IPS-20b (cell line): ENCODE data around the gene ZDHHC14.
"Not testable (repeated sequence)": the region's sequence is repeated elsewhere in the genome, so short reads cannot be mapped to it uniquely, and the experiment has no call there.

Experiments used
- H3K27ac ChIP-seq: one replicate; pipeline ENCODE4 v1.5.1; 2013; ENCODE audit warnings: low read length
- H3K27me3 ChIP-seq: 2 replicates; pipeline ENCODE4 v1.6.1; 2013; ENCODE audit warnings: mild to moderate bottlenecking, low read length, inconsistent platforms; ENCODE audit not compliant: insufficient read depth
- H3K36me3 ChIP-seq: 2 replicates; pipeline ENCODE4 v1.6.1; 2013; ENCODE audit warnings: low read depth, mild to moderate bottlenecking, inconsistent platforms, low read length, moderate library complexity; ENCODE audit not compliant: insufficient read depth
- H3K4me1 ChIP-seq: 2 replicates; pipeline ENCODE4 v1.6.1; 2013; ENCODE audit warnings: mild to moderate bottlenecking, control low read depth, inconsistent platforms, low read length, moderate library complexity; ENCODE audit not compliant: insufficient read depth
- H3K4me3 ChIP-seq: 2 replicates; pipeline ENCODE4 v1.5.1; 2013; ENCODE audit warnings: mild to moderate bottlenecking, low read length, inconsistent platforms
- H3K9ac ChIP-seq: 2 replicates; pipeline ENCODE4 v1.6.1; 2013; ENCODE audit warnings: low read depth, mild to moderate bottlenecking, inconsistent platforms, low read length, moderate library complexity
- H3K9me3 ChIP-seq: 2 replicates; pipeline ENCODE4 v1.6.1; 2013; ENCODE audit warnings: mild to moderate bottlenecking, low read depth, low read length, inconsistent platforms; ENCODE audit not compliant: insufficient read depth

ZDHHC14 gene

GRCh38 chr6:157584036-157584435 is 203.0 kb downstream of the ZDHHC14 start:
- Histone ChIP-seq H3K9me3 (peaks cover 3% of the 10 kb centered on the region; the same call in 1 of the 2 replicates), H3K27me3 (no peaks in the 10 kb centered on the region), H3K36me3 (no peaks in the 10 kb centered on the region), H3K4me3 (no peak overlapping the region), H3K27ac (no peak overlapping the region), H3K4me1 (no peaks in the 10 kb centered on the region), H3K9ac (no peak overlapping the region)

DNA sequence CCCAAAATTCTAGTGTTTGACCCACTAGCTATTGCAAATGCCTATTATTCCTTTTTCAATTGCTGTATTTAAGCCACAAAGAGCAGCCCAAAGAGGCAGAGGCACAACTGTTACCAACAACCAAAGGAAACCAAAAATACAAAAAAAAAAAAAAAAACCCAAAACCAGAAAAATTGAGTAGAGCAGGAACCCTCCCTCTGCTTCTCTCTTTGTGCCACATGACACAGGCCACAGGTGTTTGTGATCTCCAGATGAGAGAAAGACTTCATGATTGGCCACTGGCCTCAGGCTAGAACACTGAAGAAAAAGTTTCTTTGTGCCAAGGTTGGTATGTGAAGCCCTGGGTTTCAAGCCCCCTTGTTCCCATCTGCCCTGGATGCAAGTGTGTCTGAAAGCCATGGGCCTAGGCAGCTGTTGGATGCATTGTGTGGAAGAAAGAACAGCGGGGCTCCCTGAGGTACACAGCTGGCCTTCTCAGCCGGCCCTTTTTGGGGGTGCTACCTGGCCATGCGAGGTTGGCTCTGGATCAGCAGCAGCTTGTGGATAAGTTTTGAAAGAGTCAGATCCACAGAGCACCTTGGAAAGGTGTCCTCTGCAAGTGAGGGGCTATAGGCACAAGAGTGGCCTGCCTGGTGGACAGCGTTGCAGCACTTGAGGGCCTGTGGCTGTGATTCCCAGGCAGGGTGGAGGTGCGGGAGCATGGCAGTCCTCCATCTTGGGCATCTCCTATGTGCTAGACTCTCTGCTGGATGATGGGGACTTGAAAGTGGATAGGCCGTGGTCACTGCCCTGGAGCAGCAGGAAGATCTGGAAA is 204.5 kb downstream of the ZDHHC14 start:
- Histone ChIP-seq H3K9me3 (peaks cover 16% of the 10 kb centered on the region), H3K9ac (no peak overlapping the region), H3K27ac (no peak overlapping the region), H3K36me3 (no peaks in the 10 kb centered on the region), H3K4me3 (no peak overlapping the region), H3K27me3 (no peaks in the 10 kb centered on the region), H3K4me1 (no peaks in the 10 kb centered on the region)

DNA sequence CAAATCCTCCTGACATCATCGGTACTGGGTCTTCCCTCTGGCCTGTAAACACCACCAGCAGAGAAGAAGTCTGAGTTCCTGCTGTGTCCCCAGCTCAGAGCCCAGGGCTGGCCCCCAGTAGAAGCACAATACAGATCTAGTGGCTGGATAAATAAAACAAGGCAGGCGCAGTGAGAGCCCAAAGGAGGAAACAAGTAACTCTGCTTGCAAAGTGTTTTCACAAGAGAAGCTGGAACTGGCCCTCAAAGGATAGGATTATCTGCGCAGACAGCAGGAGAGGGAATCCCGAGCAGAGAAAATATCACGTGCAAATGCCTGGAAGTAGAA is 205.1 kb downstream of the ZDHHC14 start:
- Histone ChIP-seq H3K36me3 (no peaks in the 10 kb centered on the region), H3K9me3 (peaks cover 20% of the 10 kb centered on the region), H3K4me3 (no peak overlapping the region), H3K27ac (no peak overlapping the region), H3K4me1 (no peaks in the 10 kb centered on the region), H3K27me3 (no peaks in the 10 kb centered on the region), H3K9ac (no peak overlapping the region)

GRCh38 chr6:157586476-157587126 is 205.6 kb downstream of the ZDHHC14 start:
- H3K9ac ChIP-seq = no peak overlapping the region

GRCh38 chr6:157587127-157587926 is 206.3 kb downstream of the ZDHHC14 start:
- Histone ChIP-seq H3K4me3 (no peak overlapping the region), H3K9ac (no peak overlapping the region), H3K4me1 (no peaks in the 10 kb centered on the region), H3K9me3 (peaks cover 27% of the 10 kb centered on the region), H3K27ac (no peak overlapping the region), H3K36me3 (no peaks in the 10 kb centered on the region), H3K27me3 (no peaks in the 10 kb centered on the region)

More at GRCh38 chr6:157586476-157587126, 205.6 kb downstream of the ZDHHC14 start:
- H3K36me3 ChIP-seq = no peaks in the 10 kb centered on the region
- H3K4me1 ChIP-seq = no peaks in the 10 kb centered on the region
- no peak overlapping the region for H3K4me3 ChIP-seq
- H3K27ac ChIP-seq = no peak overlapping the region
- H3K27me3 ChIP-seq = no peaks in the 10 kb centered on the region
- peaks cover 23% of the 10 kb centered on the region for H3K9me3 ChIP-seq

- H3K4me3 ChIP-seq, H3K27ac ChIP-seq: not testable (repeated sequence)
Measured at GRCh38 chr6:157590654-157591053, 209.7 kb downstream of the ZDHHC14 start.

GRCh38 chr6:157592541-157592940 is 211.6 kb downstream of the ZDHHC14 start:
- H3K36me3 ChIP-seq = no peaks in the 10 kb centered on the region
- no peaks in the 10 kb centered on the region for H3K4me1 ChIP-seq
- H3K4me3 ChIP-seq = no peak overlapping the region
- H3K9ac ChIP-seq = no peak overlapping the region
- H3K27me3 ChIP-seq = no peaks in the 10 kb centered on the region
- H3K9me3 ChIP-seq = peaks cover 27% of the 10 kb centered on the region
- no peak overlapping the region for H3K27ac ChIP-seq

More at GRCh38 chr6:157590654-157591053, 209.7 kb downstream of the ZDHHC14 start:
- not testable (repeated sequence) for H3K36me3 ChIP-seq, H3K4me1 ChIP-seq, H3K9ac ChIP-seq, H3K27me3 ChIP-seq
- H3K9me3 ChIP-seq = peaks cover 27% of the 10 kb centered on the region

GRCh38 chr6:157592980-157593379 is 212.0 kb downstream of the ZDHHC14 start:
- no peaks in the 10 kb centered on the region for H3K27me3 ChIP-seq
- peaks cover 27% of the 10 kb centered on the region for H3K9me3 ChIP-seq
- H3K9ac ChIP-seq = no peak overlapping the region
- no peak overlapping the region for H3K4me3 ChIP-seq
- H3K27ac ChIP-seq = no peak overlapping the region
- H3K36me3 ChIP-seq = no peaks in the 10 kb centered on the region
- H3K4me1 ChIP-seq = no peaks in the 10 kb centered on the region

- Histone ChIP-seq H3K9ac (no peak overlapping the region), H3K27ac (no peak overlapping the region), H3K9me3 (peaks cover 27% of the 10 kb centered on the region), H3K4me3 (no peak overlapping the region), H3K36me3 (no peaks in the 10 kb centered on the region), H3K27me3 (no peaks in the 10 kb centered on the region), H3K4me1 (no peaks in the 10 kb centered on the region)
Measured at GRCh38 chr6:157593596-157593995, 212.6 kb downstream of the ZDHHC14 start.

DNA sequence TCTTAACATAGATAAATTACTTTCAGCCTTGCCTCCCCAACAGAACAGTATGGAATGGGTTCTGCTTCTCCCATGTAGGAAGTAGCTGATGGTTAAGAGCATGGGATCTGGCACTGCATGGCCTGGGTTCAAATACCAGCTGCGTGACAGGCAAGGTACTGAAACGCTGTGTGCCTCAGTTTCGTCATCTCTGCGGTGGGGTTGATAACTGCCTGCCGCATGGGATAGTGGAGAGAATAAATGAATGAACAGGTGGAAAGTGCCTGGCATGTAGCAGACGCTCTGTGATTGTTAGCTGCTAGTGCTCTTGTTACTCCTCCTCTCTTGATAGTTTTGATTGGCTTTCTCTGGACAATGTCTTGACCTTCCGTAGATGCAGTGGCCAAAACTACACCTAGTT is 213.3 kb downstream of the ZDHHC14 start:
- Histone ChIP-seq H3K27me3 (no peaks in the 10 kb centered on the region), H3K9me3 (peaks cover 22% of the 10 kb centered on the region; the same call in 1 of the 2 replicates), H3K36me3 (no peaks in the 10 kb centered on the region), H3K4me3 (no peak overlapping the region), H3K9ac (no peak overlapping the region), H3K4me1 (no peaks in the 10 kb centered on the region), H3K27ac (no peak overlapping the region)

DNA sequence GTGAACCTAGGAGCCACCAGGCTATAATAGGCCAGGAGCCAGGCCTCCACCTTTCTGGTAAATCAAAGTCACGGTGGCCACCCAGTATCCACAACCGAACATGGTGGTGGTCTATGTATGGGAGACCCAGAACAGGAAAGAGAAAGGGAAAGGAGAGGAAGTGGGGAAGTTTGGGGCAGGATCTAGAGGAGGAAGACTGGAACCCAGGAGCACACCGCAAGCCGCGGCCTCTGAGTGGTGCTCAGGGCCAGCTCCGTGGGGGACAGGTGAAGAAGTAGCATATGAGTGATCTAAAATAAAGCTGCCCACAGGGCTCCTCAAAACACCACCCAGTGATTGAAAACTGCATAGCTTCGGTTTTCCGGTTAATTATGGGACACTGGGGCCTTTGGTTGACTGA is 214.8 kb downstream of the ZDHHC14 start:
- no peak overlapping the region for H3K27ac ChIP-seq
- no peaks in the 10 kb centered on the region for H3K36me3 ChIP-seq
- H3K4me3 ChIP-seq = no peak overlapping the region
- no peaks in the 10 kb centered on the region for H3K27me3 ChIP-seq
- peaks cover 8% of the 10 kb centered on the region; the same call in 1 of the 2 replicates for H3K9me3 ChIP-seq
- no peak overlapping the region for H3K9ac ChIP-seq
- no peaks in the 10 kb centered on the region for H3K4me1 ChIP-seq
